HG03139 (cell line): Measurements from ENCODE around the gene HOMER3.
"Not testable (repeated sequence)": the region's sequence is repeated elsewhere in the genome, so short reads cannot be mapped to it uniquely, and the experiment has no call there.

Experiments used
- ATAC-seq: cut with Tn5 transposase; IDR thresholded peaks from one replicate; pipeline ENCODE4 v1.9.1; 2021; ENCODE audit not compliant: unreplicated experiment

Gene HOMER3

DNA sequence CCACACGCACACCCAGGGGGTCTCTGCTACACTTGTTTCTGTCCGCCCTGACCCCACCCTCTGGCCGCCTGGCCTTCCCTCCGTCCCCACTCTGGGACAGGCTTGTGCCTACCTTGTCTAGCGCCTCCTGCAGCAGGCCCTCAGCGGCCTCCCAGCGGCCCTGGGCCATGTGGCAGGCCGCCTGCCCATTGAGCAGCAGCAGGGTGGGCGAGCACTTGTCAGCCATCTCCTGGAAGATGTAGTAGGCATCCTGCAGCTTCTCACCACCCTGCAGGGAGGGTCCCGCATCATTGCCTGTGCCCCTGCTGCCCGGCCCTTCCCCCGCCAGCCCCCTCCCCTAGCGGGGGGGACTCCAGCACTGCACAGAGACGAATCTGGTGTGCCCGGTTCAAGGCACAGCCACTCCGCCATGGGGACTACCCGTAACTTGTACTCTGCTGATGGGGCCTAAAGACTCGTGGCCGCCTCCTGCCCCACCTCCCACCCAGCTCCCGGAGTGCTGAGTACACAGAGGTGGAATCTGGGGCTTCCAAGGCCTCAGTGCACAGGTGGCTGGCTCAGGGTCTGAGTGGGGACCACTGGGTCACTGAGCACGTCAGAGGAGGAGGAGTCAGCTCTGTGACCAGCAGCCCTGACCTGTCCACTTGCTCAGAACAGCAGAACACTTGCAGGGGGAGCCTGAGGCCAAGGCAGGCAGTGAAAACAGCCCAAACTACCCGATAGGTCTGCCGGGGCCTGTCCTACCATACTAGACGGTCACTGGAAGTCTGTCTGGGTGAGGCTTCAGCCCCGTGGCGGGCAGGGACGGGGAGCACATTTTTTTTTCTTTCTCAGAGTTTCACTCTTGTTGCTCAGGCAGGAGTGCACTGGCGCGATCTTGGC, 37.6 kb downstream of the HOMER3 start:
- no peak for ATAC-seq

DNA sequence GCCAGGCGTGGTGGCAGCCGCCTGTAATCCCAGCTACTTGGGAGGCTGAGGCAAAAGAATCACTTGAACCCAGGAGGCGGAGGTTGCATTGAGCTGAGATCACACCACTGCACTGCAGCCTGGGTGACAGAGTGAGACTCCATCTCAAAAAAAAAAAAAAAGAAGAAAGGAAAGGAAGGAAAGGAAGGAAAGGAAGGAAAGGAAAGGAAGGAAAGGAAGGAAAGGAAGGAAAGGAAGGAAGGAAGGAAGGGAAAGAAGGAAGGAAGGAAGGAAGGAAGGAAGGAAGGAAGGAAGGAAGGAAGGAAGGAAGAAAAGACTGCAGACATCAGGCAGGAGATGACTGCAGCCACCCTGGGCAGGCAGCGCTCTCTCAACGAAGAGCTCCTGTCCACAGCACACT, 38.5 kb downstream of the HOMER3 start:
- not testable (repeated sequence) for ATAC-seq

DNA sequence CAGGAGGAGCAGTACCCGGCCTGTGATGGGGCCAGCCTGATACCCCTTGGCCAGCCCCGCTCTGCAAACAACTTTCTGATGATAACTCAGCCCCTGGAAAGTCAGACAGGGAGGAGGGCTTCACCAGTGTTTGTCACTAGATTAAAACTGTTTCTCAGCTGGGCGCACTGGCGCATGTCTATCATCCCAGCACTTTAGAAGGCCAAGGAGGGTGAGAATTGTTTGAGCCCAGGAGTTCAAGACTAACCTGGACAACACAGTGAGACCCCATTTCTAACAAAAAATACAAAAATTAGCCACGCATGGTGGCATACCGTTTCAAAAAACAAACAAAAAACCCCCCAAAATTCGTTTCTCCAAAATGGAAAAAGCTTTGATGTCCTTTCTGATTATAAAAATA, 39.5 kb downstream of the HOMER3 start:
- ATAC-seq = no peak

DNA sequence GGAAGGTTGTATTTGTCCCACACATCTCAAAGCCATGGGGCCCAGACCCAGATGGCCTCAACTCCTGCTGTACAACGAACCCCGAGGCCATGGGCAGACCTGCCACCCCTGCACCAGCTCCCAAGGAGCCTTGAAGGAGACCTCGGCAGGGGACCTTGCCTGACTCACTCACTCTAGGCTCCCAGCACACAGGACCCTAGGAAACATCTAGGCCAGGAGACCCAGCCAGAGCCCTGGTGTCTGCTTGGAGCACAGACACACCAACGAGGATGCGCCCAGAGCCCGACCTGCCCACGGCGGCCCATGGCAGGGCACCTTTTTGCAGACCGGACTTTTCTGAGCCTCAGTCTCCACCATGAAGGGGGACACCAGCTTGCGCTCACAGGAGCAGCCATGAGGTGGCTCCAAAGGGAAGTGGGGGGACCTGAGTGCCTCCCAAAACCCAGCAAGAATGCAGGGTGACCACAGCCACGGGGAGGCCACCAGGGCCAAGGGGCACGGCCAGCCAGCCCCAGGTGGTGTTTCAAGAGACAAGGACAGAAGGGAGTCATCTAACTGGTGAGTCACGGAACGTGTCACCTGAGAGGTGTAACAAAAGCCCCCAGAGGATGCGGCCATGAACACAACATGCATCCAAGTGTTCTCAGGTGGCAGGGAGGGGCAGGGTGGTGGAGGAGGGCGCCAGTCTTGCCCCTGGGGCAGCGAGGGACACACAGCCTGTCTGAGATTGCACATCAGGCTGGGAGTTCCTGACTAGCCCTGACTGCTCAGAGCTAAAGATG, 40.1 kb downstream of the HOMER3 start:
- no peak for ATAC-seq

DNA sequence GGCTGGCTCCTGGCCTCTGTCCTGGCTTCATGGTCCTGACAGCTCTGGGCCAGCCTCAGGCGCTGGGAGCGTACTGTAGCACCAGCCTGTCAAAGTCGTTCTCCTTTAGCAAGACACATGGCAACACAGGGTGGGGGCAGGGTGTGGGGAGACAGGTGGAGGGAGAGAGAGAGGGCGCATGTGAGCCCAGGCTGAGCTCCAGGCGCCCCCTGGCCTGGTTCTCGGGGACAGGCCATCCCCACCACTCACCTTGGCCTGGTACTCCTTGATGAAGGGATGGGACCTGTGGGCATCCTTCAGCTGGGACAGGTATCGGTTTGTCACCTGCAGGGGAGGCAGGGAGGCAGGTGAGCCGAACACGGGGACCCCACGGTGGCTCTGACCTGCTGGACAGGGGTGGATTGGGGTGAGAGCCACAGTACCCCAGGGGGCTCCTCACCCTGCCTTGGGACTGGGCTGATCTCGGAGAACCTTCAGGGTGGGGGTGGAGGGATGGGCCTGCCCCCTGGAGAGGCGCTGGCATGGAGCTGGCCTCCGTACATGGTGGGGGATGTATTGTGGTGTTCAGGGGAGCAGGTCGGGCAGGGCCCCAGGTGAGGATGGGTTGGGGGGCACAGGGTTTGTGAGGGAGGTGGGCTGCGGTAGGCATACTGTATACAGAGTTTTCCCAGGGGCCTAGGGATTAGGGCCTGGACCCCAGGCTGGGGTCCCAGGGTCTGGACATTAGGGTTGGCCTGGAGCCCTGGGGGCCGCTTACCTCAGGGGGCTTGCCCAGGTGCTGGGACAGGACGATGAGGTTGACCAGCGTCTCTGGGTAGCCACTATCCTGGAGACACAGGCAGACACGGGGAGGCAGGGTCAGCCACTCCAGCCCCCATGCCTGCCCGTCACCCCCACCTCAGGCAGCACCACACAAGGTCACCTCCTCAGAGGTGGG, 41.1 kb downstream of the HOMER3 start:
- ATAC-seq = no peak

DNA sequence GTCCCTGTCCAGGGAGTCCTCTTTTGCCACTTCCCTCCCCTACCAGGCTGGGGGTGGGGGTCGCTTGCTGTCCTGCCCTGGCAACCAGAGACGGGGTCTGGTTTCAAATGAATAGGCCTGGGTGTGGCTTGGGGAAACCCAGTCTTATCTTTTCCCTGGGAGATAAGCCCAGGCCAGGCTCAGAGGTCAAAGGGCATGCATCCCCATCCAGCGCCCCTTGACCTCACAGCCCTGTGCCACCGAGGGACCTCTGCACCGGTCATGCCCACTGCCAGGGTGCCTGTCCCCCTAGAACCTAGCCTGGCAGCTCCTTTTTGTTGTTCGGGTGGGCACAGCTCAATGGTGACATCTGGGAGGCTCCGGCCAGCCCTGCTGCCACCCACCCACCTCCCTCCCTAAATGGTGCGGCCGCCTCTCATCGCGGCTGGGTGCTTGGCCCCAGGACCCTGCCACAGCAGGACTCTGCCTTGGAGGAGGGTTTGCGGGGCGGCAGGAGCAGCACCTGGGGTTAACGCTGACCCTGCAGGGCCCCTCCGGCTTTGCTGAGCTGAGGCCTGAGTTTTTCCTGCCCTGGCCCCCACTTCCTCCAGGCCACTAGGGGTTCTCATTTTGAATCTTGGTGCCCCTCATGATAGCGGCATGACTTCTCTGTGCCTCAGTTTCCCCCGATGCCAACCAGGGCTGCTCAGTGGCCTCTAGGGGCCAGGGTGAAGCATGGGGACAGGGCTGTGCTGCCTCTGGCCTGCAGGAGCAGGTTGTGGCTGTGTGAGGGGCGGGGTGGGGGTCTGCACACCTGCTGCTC, 42.2 kb downstream of the HOMER3 start:
- no peak for ATAC-seq

DNA sequence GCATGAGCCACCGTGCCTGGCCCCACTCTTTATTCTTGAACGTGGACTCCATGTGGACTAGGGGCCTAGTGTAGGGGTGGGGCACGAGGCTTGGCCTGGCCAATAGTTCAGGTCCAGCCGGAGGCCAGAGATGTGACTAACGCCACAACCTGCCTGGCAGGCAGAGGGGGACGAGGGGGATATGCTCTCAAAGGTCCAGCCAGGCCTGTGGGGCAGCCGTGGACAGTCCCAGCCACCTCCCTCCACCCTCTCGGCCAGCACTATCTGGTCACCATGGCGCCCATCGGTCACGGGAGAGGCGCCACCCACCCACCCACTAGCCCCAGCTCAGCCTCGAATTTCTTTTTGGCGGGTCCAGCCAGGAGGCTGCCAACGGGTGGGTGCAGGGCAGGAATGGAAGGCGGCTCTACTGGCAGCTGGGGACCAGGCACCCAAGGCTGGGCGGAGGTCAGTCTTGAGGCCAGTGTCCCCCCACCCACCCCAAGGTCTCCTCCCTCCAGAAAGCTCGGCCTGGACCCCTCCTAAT, 42.9 kb downstream of the HOMER3 start:
- no peak for ATAC-seq

DNA sequence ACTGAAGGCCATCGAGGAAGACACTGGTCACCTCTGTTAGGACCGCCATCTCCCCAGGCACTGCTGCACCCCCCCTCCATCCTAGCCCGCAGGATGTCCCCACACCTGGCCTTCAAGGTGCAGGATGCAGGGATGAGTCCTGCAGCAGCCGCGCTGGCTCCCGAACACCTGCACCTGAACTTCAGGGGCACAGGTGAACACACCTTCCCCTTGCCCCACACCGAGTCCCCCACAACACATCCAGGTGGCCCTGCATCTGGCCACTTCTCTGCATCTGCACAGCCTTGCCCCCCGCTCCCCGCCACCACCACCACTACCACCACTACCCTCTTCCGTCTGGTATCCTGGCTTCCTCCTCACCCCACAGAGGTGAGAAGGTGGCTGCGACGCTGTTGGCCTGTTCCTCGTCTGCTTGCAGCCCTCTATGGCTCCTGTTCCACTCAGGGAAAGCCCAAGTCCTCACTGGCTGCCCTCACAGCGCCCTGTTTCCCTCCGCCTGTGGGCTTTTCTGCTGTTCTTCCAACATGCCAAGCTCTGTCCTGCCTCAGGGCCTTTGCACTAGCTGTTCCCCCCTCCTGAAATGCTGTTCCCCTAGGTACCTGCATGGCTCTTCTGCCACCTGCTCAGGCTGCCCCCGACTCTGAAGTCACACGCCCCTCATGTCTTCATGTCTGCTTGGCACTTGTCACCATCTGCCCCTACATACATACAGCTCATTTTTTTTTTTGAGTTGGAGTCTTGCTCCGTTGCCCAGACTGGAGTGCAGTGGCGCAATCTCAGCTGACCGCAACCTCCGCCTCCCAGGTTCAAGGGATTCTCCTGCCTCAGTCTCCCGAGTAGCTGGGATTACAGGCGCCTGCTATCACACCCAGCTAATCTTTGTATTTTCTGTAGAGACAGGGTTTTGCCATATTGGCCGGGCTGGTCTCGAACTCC, 43.7 kb downstream of the HOMER3 start:
- no peak for ATAC-seq

DNA sequence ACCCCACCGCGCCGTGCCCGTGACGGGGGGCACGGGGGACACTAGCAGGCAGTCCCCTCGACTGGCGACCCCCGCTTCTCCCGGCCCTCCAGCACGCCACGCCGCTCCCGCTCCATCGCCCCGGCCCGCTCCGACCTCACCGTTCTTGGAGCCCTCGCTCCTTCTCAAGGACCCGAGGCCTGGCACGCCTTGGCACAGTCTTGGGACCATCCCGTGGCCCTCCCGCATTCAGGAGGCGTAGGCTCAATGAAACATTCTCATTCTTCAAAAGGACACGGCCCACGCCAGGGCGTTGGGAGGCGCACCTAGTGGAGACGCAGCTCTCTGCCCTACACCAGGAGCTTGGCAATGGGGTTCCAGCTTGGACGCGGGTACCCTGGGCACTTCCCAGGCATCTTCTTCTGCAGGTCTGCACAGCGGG, 44.6 kb downstream of the HOMER3 start:
- no peak for ATAC-seq

DNA sequence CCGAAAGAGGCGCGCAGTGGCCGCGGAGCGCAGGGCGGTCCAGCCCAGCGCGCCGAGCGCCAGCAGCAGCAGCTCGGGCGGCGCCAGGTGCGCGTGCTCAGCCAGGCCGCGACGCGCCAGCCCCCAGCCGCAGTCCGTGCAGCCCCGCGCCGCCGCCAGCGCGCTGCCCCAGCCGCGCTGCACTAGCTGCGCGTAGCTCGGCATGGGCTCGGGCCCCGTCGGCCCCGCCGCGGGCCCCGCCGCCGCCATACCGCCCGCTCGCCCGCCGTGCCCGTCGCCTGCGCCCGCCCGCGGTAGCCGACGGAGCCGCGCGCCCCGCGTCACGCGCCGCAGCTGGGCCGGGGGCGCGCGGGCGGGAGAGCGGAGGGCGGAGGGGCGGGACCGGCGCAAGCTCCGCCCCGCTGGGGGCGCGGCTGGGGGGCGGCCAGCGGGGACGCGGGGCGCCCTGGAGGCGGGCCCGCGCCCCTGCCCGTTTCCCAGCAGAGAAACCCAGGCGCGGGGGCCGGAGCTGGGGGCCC, 45.1 kb downstream of the HOMER3 start, which contains the start of gene CERS1:
TSS of gene CERS1 (minus strand) at position 335 of the 518 bp plus-strand sequence. CDS start at position 249, 86 bp downstream.
- no peak for ATAC-seq

DNA sequence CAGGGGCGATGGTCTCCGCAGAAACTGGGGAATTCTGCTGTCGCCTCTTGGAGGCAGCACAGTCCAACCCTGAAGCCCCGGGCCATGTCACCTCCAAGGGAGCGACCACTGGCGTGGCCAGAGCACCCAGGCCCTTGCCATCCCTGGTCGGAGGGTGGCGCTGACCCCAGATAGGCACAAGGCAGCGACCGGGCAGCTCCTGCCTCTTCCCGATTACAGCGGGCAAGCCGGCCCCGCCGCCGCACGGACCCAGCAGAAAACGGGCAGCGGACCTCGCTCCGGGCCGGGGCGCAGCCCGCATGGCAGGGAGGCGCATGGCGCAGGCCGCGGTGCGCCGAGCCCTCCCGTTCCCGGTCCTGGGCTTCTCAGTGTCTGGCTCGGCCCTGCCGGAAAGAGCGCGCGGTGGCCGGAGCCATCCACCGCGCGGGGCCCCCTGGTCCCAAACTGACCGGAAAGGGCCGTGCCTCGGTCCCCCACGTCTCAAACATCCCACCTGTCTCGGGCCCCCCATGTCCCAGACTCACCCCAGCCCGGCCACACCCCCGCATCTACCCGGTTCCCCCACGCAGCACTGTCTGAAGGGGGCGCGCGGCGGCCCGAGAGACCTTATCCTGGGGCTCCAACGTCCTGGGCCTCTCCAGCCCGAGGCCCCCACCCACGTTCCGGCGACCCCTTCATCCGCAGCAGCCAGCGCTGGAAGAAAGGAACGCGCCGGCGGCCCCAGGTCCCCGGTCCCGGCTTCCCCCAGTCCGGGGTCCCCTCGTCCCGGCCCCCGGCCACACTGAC, 45.8 kb downstream of the HOMER3 start:
- ATAC-seq = no peak

DNA sequence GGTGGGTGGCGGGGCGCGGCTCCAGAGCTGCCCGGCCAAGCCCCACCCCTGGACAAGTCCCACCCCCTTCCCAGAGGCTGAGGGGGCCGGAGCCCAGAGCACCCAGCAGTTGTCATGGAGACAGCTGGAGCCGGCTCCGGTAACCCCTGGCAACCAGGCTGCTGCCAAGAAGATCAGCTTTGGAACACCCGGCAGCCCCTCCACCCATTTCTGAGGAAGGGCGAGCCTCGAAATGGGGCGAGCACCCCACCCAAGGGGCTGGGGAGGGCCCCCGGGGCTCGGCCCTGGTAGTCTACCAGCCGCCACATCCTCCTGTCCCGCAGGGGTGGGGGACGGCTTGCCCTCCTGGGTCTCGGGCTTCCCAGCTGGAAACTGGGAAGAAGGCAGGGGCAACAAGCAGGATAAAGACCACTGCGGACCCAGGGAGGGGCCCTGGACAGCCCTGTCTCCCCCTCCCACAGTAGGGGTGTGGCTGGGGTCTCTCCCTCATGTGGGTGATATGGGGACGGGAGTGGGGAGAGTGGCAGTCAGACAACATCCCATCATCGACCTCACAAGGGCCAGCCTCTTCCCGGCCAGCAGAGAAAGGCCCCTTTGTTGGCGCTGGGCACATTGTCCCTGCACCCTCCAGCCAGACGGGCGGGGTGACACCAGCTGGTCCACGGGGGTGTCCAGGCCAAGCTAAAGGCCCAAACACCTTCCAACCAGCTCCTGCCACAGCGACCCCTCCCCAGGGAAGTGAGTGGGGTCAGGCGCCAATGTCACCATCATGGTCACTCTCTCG, 46.6 kb downstream of the HOMER3 start:
- ATAC-seq = no peak

DNA sequence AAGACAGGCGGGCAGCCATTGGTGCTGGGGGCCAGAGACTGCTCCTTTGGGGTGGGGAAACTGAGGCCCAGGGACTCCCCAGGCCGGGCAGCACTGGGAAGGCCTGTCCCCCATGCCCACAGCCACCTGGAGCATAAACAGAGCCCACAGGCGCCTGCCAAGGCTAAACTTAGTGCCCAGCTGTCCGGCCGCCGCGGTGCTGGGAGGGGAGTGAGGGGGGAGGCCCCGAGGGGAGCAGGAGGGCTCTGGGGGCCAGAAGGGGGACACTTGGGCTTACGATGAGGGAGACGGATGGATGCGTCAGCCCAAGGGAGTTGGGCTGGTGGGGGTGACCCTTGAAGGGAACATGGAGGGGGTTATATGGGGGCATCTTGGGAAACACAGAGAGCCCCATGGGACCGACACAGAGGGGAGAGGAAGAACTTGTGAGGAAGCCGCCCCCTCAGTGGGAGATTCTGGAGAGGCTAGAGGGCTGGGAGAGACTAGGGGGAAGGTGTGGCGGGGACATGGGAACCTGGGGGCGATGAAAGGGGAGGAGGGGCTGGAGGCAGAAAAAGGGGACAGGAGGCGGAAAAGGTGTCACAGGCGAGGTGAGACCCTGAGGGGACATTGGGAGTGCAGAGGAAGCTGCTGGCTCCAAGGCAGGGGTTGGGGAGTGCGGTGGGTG, 47.3 kb downstream of the HOMER3 start:
- ATAC-seq = no peak

DNA sequence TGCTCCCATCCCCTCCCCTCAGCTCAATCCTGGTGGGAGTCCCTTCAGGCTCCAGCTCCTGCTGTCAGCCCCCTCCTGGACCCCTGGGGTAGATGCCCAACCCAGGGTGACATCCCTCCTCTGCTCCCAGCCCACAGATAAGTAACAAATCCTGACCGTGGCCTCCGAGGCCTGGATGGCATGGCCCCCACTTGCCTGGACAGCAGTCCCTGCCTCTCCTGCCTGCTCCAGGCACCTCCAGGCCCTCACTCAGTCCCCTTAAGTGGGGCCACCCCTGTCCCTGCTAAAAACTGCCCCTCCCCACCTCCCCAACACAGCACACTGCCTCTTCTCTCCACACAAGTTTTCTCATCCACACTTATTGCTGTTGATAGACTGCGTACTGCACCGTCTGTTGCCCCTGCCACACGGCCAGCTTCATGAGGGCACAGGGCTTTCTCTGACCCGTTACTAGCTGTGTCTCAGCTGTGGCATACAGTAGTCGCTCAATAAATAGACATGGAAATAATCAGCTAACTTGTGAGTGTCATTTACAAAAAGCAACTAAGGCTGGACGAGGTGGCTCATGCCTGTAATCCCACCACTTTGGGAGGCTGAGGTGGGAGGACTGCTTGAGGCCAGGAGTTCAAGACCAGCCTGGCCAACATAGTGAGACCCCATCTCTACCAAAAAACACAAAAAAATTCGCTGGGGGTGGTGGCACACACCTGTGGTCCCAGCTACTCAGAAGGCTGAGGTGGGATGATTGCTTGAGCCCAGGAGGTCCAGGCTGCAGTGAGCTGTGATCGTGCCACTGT, 50.9 kb downstream of the HOMER3 start:
- ATAC-seq = no peak

DNA sequence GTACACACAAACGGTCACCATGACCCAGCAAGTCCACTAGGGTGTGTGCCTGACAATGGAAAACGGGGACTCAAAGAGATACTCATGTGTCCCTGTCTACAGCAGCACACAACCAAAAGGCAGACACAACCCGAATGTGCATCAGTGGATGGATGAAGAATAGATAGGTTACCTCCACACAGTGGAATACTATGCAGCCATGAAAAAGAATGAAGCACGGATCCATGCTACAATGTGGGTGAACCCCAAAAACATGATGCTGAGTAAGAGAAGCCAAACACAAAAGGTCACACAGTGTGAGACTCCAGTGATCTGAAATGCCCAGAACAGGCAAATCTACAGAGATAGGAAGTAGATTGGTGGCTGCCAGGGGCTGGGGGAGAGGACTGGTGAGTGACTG, 54.0 kb downstream of the HOMER3 start:
- no peak for ATAC-seq
